GM19193 (cell line): ENCODE measurements around the gene EFNB3.

ENCODE experiments used
- POLR2A ChIP-seq: IDR thresholded peaks from 4 replicates; pipeline ENCODE4 v1.6.1; 2011; ENCODE audit not compliant: insufficient read depth, insufficient read length; ENCODE audit errors: extremely low read depth

The EFNB3 gene

GRCh38 chr17:7687908-7688807 is 16.8 kb upstream of the EFNB3 start, which contains the start of gene WRAP53:
Gene WRAP53, plus strand, starts transcription at chr17:7688477. Its CDS starts 172 bp downstream, at chr17:7688649.
- peak; percentile 67 for TF ChIP-seq POLR2A

- no peak for TF ChIP-seq POLR2A
Observed at GRCh38 chr17:7688808-7689316, 16.1 kb upstream of the EFNB3 start.

GRCh38 chr17:7695586-7695985 is 9.4 kb upstream of the EFNB3 start:
- no peak for TF ChIP-seq POLR2A

DNA sequence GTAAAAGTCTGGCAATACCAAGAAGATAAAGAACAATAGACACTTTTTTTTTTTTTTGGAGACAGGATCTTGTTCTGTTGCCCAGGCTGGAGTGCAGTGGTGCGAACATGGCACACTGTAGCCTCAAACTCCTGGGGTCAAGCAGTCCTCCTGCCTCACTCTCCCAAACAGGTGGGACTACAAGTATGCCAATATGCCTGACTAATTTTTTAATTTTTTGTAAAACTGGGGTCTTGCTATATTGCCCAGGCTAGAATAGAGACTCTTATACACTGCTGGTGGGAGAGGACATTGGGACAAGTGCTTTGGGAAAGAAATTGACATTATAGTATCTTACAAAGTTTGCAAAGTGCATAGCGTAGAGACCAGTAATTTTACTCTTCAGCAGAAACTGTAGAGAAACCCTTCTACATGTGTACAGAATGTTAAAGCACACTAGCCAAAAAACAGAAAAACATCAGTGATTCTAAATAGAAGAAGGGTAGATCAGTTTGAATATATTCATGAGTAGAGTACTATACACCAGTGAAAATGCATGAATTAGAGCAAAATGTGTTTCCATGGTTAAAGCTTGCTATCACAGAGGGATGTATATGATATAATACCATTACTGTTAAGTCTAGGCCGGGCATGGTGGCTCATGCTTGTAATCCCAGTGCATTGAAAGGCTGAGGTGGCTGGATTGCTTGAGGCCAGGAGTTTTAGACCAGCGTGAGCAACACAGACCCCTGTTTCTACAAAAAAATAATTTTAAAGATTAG is 7.0 kb upstream of the EFNB3 start:
- TF ChIP-seq POLR2A, result no peak

DNA sequence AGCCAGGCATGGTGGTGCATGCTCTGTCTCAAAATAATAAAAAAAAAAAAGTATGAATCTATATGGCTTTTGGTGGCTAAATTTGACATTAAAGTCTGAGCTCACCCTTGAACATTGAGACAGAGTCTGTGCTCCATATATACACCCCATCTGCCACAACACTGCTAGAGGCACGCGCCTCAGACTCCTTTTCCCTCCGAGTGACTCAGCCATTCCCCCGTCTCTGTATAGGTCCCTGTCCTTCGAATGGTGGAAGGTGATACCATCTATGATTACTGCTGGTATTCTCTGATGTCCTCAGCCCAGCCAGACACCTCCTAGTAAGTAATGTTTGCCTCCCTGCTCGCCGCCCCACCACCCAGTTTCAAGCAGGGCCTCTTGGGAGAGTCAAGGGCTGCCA is 4.5 kb upstream of the EFNB3 start:
- TF ChIP-seq POLR2A, result no peak

DNA sequence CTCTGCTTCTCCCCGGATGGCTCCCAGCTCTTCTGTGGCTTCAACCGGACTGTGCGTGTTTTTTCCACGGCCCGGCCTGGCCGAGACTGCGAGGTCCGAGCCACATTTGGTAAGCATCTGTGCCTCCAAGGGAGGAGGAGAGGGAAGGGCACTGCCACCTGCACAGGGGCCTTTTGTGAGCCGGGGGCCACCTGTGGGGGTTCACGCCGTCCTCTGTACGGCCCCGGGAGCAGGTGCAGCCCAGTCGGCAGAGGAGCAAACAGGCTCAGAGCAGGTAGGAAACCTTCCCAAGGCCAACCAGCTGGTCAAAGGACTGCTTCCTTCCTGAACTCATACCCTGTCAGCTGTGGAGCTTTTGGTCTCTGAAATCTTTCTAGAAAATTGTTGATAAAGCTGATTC is 3.3 kb upstream of the EFNB3 start:
- TF ChIP-seq POLR2A, result no peak

DNA sequence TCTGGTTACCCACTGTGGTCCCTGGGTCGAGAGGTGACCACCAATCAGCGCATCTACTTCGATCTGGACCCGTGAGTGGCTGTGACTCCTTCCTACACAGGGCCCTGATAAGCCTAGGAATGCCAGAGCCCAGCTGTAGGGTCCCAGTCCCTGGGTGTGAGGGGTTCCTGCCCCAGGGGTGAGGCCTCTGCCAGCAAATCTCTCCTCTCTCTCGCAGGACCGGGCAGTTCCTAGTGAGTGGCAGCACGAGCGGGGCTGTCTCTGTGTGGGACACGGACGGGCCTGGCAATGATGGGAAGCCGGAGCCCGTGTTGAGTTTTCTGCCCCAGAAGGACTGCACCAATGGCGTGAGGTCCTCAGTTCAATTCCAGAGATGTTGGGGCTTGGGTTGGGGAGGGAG is 2.2 kb upstream of the EFNB3 start:
- no peak for TF ChIP-seq POLR2A

- no peak for TF ChIP-seq POLR2A
Observed at GRCh38 chr17:7703584-7704479, 1.2 kb upstream of the EFNB3 start.

DNA sequence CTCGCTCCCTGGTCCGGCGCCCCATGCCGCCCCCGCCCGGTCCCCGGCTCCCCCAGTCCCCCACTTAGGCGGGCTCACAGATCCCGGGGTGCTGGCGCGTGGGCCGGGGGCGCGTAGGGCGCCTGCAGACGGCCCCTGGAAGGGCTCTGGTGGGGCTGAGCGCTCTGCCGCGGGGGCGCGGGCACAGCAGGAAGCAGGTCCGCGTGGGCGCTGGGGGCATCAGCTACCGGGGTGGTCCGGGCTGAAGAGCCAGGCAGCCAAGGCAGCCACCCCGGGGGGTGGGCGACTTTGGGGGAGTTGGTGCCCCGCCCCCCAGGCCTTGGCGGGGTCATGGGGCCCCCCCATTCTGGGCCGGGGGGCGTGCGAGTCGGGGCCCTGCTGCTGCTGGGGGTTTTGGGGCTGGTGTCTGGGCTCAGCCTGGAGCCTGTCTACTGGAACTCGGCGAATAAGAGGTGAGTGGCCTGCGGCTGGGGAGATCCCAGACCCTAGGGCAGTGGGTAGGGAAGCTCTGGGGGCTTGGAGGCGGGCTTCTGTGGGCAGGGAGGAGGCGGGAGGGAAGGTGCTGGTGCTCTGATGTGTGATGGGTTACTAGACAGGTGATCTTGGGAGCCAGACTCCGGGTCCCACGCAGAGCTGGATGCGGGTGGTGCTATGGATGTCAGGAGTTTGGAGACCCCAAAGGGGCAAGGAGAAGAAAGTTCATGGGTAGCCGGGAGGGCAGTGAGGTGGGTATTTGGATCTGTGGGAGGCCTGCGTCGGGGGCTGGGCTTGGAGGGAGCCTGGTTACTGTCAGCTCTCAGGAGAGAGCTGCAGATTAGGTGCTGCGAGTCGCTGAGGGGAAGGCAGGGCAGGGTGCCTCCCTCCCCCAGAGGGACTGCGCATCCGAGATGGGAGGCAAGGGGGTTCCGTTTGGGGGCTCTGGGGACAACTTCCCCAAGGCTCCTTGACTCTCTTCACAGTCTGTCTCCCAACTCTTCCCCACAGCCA is 560 bp downstream of the EFNB3 start:
- TF ChIP-seq POLR2A, result no peak

GRCh38 chr17:7706631-7707354 is 1.8 kb downstream of the EFNB3 start:
- no peak for TF ChIP-seq POLR2A

DNA sequence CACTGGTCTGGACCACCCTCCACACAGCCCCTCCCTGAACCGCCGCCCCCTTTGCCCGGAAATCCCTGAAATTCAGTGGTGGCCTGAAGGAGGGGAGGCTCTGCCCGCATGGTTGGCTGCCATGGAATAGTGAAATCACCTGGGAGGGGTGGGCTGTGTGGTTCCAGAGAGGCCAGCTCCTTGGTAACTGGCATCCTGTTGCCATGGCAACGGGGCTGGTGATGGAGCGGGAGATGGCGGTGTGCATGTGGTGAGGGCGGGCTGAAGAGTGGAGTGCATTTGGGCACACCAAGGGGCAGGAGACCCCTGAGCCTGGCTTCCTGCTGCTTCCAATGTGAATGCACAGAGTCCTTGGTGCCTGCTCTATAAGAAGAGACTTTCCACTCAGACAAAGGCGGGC is 2.4 kb downstream of the EFNB3 start:
- TF ChIP-seq POLR2A, result no peak

DNA sequence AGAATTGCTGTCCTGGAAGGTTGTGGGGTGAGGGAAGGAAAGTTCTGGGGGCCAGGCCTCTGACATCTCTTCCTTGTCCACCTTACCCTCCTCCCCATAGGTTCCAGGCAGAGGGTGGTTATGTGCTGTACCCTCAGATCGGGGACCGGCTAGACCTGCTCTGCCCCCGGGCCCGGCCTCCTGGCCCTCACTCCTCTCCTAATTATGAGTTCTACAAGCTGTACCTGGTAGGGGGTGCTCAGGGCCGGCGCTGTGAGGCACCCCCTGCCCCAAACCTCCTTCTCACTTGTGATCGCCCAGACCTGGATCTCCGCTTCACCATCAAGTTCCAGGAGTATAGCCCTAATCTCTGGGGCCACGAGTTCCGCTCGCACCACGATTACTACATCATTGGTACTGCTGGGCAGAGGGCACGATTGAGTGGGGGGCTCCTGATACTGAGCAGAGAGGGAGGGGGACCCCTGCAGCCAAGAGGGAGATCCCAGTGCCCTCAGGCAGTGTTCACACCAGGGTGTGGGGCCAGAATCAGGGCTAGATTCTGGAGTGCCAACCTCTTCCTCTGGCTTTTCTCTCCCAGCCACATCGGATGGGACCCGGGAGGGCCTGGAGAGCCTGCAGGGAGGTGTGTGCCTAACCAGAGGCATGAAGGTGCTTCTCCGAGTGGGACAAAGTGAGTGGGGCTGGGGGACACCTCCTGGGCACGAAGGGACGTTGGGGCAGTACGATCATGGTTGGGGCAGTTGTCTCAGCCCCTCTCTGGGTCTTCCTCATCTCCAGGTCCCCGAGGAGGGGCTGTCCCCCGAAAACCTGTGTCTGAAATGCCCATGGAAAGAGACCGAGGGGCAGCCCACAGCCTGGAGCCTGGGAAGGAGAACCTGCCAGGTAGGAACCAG is 3.1 kb downstream of the EFNB3 start:
- TF ChIP-seq POLR2A, result no peak
